WTC11 (cell line): ENCODE results near the gene PSMC3. TPM values are rescaled to one million over a fixed set of nuclear protein-coding genes. Genes with fewer than 3 reads are reported as not detected.

Experiments used
- CREB1 ChIP-seq: sonication (generic); formaldehyde crosslinking; IDR thresholded peaks from 2 replicates; pipeline ENCODE4 v1.8.0; 2023; ENCODE audit warnings: mild to moderate bottlenecking, missing genetic modification reagents
- ESRRA ChIP-seq: sonication (generic); formaldehyde crosslinking; IDR thresholded peaks from 2 replicates; pipeline ENCODE4 v1.8.1; 2022; ENCODE audit warnings: mild to moderate bottlenecking, missing genetic modification reagents, borderline replicate concordance
- FOXJ3 ChIP-seq: sonication (generic); formaldehyde crosslinking; IDR thresholded peaks from 2 replicates; pipeline ENCODE4 v1.9.0; 2021; ENCODE audit warnings: missing genetic modification reagents, mild to moderate bottlenecking, borderline replicate concordance
- FOXK1 ChIP-seq: sonication (generic); formaldehyde crosslinking; IDR thresholded peaks from 2 replicates; pipeline ENCODE4 v1.8.0; 2022; ENCODE audit warnings: mild to moderate bottlenecking, moderate library complexity, missing genetic modification reagents
- GABPB1 ChIP-seq: sonication (generic); formaldehyde crosslinking; IDR thresholded peaks from 2 replicates; pipeline ENCODE4 v1.8.1; 2023; ENCODE audit warnings: mild to moderate bottlenecking, missing genetic modification reagents
- GTF2I ChIP-seq: fragments of 250-450 bp; sonication (Bioruptor Pico); conservative IDR thresholded peaks from 2 replicates; pipeline ENCODE4 v1.4.0; 2021; ENCODE audit warnings: mild to moderate bottlenecking
- KAT7 ChIP-seq: sonication (generic); formaldehyde crosslinking; IDR thresholded peaks from 2 replicates; pipeline ENCODE4 v1.8.1; 2023; ENCODE audit warnings: missing genetic modification reagents, mild to moderate bottlenecking, borderline replicate concordance
- PRRX2 ChIP-seq: fragments of 250-450 bp; sonication (Bioruptor Pico); IDR thresholded peaks from 2 replicates; pipeline ENCODE4 v1.8.0; 2021; ENCODE audit warnings: mild to moderate bottlenecking
- RELA ChIP-seq: sonication (generic); formaldehyde crosslinking; IDR thresholded peaks from 2 replicates; pipeline ENCODE4 v1.8.1; 2022; ENCODE audit warnings: missing genetic modification reagents, mild to moderate bottlenecking, borderline replicate concordance
- TEAD1 ChIP-seq: sonication (generic); formaldehyde crosslinking; IDR thresholded peaks from 2 replicates; pipeline ENCODE4 v1.8.0; 2022; ENCODE audit warnings: mild to moderate bottlenecking, missing genetic modification reagents
- ZNF138 ChIP-seq: sonication (generic); formaldehyde crosslinking; conservative IDR thresholded peaks from 2 replicates; pipeline ENCODE4 v1.8.1; 2022; ENCODE audit warnings: mild to moderate bottlenecking, moderate library complexity, missing genetic modification reagents
- total RNA-seq: library from RNA; stranded (reverse); gene quantifications from 3 replicates; pipeline ENCODE4 v1.2.3, GENCODE V29; 2021
- TF ChIP-seq, protein P1 (sequence below): fragments of 250-450 bp; sonication (Bioruptor Pico); IDR thresholded peaks from 2 replicates; pipeline ENCODE4 v1.9.0; 2021; ENCODE audit warnings: moderate library complexity, mild to moderate bottlenecking, inconsistent platforms, borderline replicate concordance
- TF ChIP-seq, protein P2 (sequence below): sonication (generic); formaldehyde crosslinking; IDR thresholded peaks from 2 replicates; pipeline ENCODE4 v1.8.0; 2022; ENCODE audit warnings: mild to moderate bottlenecking, missing genetic modification reagents
- TF ChIP-seq, protein P3 (sequence below): sonication (generic); formaldehyde crosslinking; IDR thresholded peaks from 2 replicates; pipeline ENCODE4 v1.8.1; 2022; ENCODE audit warnings: low read depth, missing genetic modification reagents, borderline replicate concordance
- TF ChIP-seq, protein P4 (sequence below): sonication (generic); formaldehyde crosslinking; IDR thresholded peaks from 2 replicates; pipeline ENCODE4 v1.8.1; 2023; ENCODE audit warnings: mild to moderate bottlenecking, missing genetic modification reagents, moderate library complexity
- TF ChIP-seq, protein P5 (sequence below): fragments of 250-450 bp; sonication (Bioruptor Pico); IDR thresholded peaks from 2 replicates; pipeline ENCODE4 v2.1.2; 2022; ENCODE audit warnings: mild to moderate bottlenecking, moderate library complexity
- TF ChIP-seq, protein P6 (sequence below): sonication (generic); formaldehyde crosslinking; IDR thresholded peaks from 2 replicates; pipeline ENCODE4 v1.8.1; 2023; ENCODE audit warnings: mild to moderate bottlenecking, missing genetic modification reagents
- TF ChIP-seq, protein P7 (sequence below): sonication (generic); formaldehyde crosslinking; IDR thresholded peaks from 2 replicates; pipeline ENCODE4 v1.8.1; 2022; ENCODE audit warnings: low read depth, mild to moderate bottlenecking, moderate library complexity, missing genetic modification reagents, borderline replicate concordance
- TF ChIP-seq, protein P8 (sequence below): sonication (generic); formaldehyde crosslinking; conservative IDR thresholded peaks from 2 replicates; pipeline ENCODE4 v1.8.1; 2023; ENCODE audit warnings: mild to moderate bottlenecking, low read depth, missing genetic modification reagents, moderate library complexity
- TF ChIP-seq, protein P9 (sequence below): sonication (generic); formaldehyde crosslinking; IDR thresholded peaks from 2 replicates; pipeline ENCODE4 v1.8.1; 2023; ENCODE audit warnings: mild to moderate bottlenecking, missing genetic modification reagents, borderline replicate concordance
- TF ChIP-seq, protein P10 (sequence below): sonication (generic); formaldehyde crosslinking; IDR thresholded peaks from 2 replicates; pipeline ENCODE4 v1.8.1; 2023; ENCODE audit warnings: mild to moderate bottlenecking, missing genetic modification reagents, moderate library complexity

Gene PSMC3
- total RNA-seq, 1 experiment from 2014 or later, result 162 TPM

DNA sequence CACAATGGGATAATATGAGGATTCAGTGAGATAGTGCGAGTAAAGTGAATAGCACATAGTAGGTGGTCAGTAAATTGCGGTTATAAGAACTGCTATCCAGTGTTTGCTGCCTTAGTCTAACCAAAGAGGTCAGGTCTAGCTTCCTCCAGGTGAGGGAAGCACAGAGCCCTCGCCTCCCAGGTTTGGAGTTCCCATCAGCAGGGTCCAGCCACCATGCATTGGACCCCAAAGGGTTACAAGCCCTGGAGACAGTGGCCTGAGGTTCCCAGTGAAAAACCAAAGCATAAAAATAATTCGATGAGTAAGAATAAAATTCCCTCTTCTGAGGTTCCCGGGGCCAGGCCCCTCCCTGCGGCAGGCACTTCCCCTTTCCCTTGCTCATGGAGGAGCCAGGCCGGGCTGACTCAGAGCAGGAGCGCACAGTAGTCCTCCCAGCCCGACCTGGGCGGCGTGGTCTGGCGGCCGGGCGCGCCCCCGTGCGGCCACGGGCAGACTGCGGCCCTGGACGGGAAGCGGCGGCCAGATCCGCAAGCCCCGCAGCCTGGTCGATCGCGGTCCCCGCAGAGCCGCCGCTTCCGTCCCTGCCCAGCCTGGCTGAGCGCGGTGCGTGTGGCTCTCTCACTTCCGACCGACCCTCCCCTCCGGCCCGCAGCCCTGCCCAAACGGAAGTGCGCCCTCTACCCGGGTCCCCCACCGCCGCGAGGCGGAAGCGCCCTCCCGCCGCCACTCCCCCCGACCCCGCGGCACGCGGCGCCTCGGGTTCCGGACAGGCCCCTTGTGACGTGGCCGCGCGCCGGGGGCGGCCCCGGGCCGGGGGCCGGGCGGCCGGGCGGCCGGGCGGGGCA is 18.3 kb downstream of the PSMC3 start, which contains the start of gene SLC39A13 (continued):
- TF ChIP-seq PRRX2 (CRISPR knock-in tag) (peak; percentile 77; the same call in 1 of the 2 replicates), FOXK1 (CRISPR knock-in tag) (peak; percentile 83), KAT7 (no peak; the same call in 1 of the 2 replicates), RELA (peak; percentile 89; the same call in 1 of the 2 replicates), GTF2I (CRISPR knock-in tag) (no peak), TEAD1 (peak; percentile 52; the same call in 1 of the 2 replicates), ZNF138 (CRISPR knock-in tag) (0 out of 2 replicates have a peak, but pooled peaks have one; percentile 82), FOXJ3 (CRISPR knock-in tag) (no peak), ESRRA (peak; percentile 82; the same call in 1 of the 2 replicates), CREB1 (CRISPR knock-in tag) (no peak), GABPB1 (peak; percentile 88)
- TF ChIP-seq, protein P1, sequence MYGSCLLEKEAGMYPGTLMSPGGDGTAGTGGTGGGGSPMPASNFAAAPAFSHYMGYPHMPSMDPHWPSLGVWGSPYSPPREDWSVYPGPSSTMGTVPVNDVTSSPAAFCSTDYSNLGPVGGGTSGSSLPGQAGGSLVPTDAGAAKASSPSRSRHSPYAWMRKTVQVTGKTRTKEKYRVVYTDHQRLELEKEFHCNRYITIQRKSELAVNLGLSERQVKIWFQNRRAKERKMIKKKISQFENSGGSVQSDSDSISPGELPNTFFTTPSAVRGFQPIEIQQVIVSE (CRISPR knock-in tag), result no peak
- TF ChIP-seq, protein P2, sequence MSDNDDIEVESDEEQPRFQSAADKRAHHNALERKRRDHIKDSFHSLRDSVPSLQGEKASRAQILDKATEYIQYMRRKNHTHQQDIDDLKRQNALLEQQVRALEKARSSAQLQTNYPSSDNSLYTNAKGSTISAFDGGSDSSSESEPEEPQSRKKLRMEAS (CRISPR knock-in tag), result peak; percentile 46; the same call in 1 of the 2 replicates
- TF ChIP-seq, protein P3, sequence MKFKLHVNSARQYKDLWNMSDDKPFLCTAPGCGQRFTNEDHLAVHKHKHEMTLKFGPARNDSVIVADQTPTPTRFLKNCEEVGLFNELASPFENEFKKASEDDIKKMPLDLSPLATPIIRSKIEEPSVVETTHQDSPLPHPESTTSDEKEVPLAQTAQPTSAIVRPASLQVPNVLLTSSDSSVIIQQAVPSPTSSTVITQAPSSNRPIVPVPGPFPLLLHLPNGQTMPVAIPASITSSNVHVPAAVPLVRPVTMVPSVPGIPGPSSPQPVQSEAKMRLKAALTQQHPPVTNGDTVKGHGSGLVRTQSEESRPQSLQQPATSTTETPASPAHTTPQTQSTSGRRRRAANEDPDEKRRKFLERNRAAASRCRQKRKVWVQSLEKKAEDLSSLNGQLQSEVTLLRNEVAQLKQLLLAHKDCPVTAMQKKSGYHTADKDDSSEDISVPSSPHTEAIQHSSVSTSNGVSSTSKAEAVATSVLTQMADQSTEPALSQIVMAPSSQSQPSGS (CRISPR knock-in tag), result no peak
- TF ChIP-seq, protein P4, sequence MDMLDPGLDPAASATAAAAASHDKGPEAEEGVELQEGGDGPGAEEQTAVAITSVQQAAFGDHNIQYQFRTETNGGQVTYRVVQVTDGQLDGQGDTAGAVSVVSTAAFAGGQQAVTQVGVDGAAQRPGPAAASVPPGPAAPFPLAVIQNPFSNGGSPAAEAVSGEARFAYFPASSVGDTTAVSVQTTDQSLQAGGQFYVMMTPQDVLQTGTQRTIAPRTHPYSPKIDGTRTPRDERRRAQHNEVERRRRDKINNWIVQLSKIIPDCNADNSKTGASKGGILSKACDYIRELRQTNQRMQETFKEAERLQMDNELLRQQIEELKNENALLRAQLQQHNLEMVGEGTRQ (CRISPR knock-in tag), result peak; percentile 63
- TF ChIP-seq, protein P5, sequence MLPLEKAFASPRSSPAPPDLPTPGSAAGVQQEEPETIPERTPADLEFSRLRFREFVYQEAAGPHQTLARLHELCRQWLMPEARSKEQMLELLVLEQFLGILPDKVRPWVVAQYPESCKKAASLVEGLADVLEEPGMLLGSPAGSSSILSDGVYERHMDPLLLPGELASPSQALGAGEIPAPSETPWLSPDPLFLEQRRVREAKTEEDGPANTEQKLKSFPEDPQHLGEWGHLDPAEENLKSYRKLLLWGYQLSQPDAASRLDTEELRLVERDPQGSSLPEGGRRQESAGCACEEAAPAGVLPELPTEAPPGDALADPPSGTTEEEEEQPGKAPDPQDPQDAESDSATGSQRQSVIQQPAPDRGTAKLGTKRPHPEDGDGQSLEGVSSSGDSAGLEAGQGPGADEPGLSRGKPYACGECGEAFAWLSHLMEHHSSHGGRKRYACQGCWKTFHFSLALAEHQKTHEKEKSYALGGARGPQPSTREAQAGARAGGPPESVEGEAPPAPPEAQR, result no peak
- TF ChIP-seq, protein P6, sequence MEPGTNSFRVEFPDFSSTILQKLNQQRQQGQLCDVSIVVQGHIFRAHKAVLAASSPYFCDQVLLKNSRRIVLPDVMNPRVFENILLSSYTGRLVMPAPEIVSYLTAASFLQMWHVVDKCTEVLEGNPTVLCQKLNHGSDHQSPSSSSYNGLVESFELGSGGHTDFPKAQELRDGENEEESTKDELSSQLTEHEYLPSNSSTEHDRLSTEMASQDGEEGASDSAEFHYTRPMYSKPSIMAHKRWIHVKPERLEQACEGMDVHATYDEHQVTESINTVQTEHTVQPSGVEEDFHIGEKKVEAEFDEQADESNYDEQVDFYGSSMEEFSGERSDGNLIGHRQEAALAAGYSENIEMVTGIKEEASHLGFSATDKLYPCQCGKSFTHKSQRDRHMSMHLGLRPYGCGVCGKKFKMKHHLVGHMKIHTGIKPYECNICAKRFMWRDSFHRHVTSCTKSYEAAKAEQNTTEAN (CRISPR knock-in tag), result 0 out of 2 replicates have a peak, but pooled peaks have one; percentile 76
- TF ChIP-seq, protein P7, sequence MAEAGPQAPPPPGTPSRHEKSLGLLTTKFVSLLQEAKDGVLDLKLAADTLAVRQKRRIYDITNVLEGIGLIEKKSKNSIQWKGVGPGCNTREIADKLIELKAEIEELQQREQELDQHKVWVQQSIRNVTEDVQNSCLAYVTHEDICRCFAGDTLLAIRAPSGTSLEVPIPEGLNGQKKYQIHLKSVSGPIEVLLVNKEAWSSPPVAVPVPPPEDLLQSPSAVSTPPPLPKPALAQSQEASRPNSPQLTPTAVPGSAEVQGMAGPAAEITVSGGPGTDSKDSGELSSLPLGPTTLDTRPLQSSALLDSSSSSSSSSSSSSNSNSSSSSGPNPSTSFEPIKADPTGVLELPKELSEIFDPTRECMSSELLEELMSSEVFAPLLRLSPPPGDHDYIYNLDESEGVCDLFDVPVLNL (CRISPR knock-in tag), result 0 out of 2 replicates have a peak, but pooled peaks have one; percentile 13
- TF ChIP-seq, protein P8, sequence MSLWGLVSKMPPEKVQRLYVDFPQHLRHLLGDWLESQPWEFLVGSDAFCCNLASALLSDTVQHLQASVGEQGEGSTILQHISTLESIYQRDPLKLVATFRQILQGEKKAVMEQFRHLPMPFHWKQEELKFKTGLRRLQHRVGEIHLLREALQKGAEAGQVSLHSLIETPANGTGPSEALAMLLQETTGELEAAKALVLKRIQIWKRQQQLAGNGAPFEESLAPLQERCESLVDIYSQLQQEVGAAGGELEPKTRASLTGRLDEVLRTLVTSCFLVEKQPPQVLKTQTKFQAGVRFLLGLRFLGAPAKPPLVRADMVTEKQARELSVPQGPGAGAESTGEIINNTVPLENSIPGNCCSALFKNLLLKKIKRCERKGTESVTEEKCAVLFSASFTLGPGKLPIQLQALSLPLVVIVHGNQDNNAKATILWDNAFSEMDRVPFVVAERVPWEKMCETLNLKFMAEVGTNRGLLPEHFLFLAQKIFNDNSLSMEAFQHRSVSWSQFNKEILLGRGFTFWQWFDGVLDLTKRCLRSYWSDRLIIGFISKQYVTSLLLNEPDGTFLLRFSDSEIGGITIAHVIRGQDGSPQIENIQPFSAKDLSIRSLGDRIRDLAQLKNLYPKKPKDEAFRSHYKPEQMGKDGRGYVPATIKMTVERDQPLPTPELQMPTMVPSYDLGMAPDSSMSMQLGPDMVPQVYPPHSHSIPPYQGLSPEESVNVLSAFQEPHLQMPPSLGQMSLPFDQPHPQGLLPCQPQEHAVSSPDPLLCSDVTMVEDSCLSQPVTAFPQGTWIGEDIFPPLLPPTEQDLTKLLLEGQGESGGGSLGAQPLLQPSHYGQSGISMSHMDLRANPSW (CRISPR knock-in tag), result 0 out of 2 replicates have a peak, but pooled peaks have one; percentile 83
- TF ChIP-seq, protein P9, sequence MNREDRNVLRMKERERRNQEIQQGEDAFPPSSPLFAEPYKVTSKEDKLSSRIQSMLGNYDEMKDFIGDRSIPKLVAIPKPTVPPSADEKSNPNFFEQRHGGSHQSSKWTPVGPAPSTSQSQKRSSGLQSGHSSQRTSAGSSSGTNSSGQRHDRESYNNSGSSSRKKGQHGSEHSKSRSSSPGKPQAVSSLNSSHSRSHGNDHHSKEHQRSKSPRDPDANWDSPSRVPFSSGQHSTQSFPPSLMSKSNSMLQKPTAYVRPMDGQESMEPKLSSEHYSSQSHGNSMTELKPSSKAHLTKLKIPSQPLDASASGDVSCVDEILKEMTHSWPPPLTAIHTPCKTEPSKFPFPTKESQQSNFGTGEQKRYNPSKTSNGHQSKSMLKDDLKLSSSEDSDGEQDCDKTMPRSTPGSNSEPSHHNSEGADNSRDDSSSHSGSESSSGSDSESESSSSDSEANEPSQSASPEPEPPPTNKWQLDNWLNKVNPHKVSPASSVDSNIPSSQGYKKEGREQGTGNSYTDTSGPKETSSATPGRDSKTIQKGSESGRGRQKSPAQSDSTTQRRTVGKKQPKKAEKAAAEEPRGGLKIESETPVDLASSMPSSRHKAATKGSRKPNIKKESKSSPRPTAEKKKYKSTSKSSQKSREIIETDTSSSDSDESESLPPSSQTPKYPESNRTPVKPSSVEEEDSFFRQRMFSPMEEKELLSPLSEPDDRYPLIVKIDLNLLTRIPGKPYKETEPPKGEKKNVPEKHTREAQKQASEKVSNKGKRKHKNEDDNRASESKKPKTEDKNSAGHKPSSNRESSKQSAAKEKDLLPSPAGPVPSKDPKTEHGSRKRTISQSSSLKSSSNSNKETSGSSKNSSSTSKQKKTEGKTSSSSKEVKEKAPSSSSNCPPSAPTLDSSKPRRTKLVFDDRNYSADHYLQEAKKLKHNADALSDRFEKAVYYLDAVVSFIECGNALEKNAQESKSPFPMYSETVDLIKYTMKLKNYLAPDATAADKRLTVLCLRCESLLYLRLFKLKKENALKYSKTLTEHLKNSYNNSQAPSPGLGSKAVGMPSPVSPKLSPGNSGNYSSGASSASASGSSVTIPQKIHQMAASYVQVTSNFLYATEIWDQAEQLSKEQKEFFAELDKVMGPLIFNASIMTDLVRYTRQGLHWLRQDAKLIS (CRISPR knock-in tag), result no peak
- TF ChIP-seq, protein P10, sequence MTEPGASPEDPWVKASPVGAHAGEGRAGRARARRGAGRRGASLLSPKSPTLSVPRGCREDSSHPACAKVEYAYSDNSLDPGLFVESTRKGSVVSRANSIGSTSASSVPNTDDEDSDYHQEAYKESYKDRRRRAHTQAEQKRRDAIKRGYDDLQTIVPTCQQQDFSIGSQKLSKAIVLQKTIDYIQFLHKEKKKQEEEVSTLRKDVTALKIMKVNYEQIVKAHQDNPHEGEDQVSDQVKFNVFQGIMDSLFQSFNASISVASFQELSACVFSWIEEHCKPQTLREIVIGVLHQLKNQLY (CRISPR knock-in tag), result no peak; the same call in 1 of the 2 replicates
